SK-N-DZ (cell line): ENCODE measurements around the gene STH.

Experiments
- DNase-seq: peaks from one replicate; pipeline ENCODE4 v3.0.0-alpha.2; 2015; ENCODE audit warnings: low spot score

The STH gene

GRCh38 chr17:45984368-45984767 lies 14.7 kb upstream of the STH start:
- DNase-seq = no peak

- DNase-seq = no peak
These were observed 13.6 kb upstream of the STH start for GRCh38 chr17:45985447-45985846.

- DNase-seq = no peak
These were observed 13.0 kb upstream of the STH start for GRCh38 chr17:45986056-45986455.

GRCh38 chr17:45987706-45988105 lies 11.3 kb upstream of the STH start:
- no peak for DNase-seq

GRCh38 chr17:45989759-45990158 lies 9.3 kb upstream of the STH start:
- no peak for DNase-seq

GRCh38 chr17:45990886-45991285 lies 8.2 kb upstream of the STH start:
- no peak for DNase-seq

GRCh38 chr17:45991341-45991740 lies 7.7 kb upstream of the STH start:
- DNase-seq = no peak

GRCh38 chr17:45992175-45992574 lies 6.9 kb upstream of the STH start:
- no peak for DNase-seq

GRCh38 chr17:45992904-45993303 lies 6.1 kb upstream of the STH start:
- DNase-seq = no peak

GRCh38 chr17:45993962-45994627 lies 5.0 kb upstream of the STH start:
- no peak for DNase-seq

- no peak for DNase-seq
These were observed 4.1 kb upstream of the STH start for GRCh38 chr17:45994987-45995386.

GRCh38 chr17:45995627-45996270 lies 3.3 kb upstream of the STH start:
- DNase-seq = no peak

GRCh38 chr17:45996282-45996937 lies 2.6 kb upstream of the STH start:
- DNase-seq = no peak

GRCh38 chr17:45997166-45997565 lies 1.9 kb upstream of the STH start:
- no peak for DNase-seq

GRCh38 chr17:45997624-45998023 lies 1.4 kb upstream of the STH start:
- no peak for DNase-seq

- no peak for DNase-seq
These were observed 845 bp downstream of the STH start for GRCh38 chr17:45999900-46000290.

- DNase-seq = no peak
These were observed 1.2 kb downstream of the STH start for GRCh38 chr17:46000292-46000691.

- no peak for DNase-seq
These were observed 1.7 kb downstream of the STH start for GRCh38 chr17:46000757-46001156.

- no peak for DNase-seq
These were observed 2.6 kb downstream of the STH start for GRCh38 chr17:46001390-46002310.

- DNase-seq = peak; percentile 77
These were observed 3.4 kb downstream of the STH start for GRCh38 chr17:46002311-46002972.

- DNase-seq = no peak
These were observed 3.9 kb downstream of the STH start for GRCh38 chr17:46002973-46003316.
